H1 (cell line): ENCODE data around the gene STPG1. TPM values are rescaled to one million over a fixed set of nuclear protein-coding genes. Genes with fewer than 3 reads are reported as not detected.
A peak's percentile ranks its signal among the peaks of the same experiment; 100 is the strongest.

Experiments
- CTCF ChIA-PET: fragments of 300-600 bp; sonication (Branson Sonifier 250); formaldehyde crosslinking; loops from one replicate; lab custom pipeline; 2021; ENCODE audit not compliant: partially characterized antibody; lab: Charles Lee
- POLR2A ChIA-PET: fragments of 300-600 bp; sonication (Branson Sonifier 250); formaldehyde crosslinking; loops from one replicate; lab custom pipeline; 2021; ENCODE audit warnings: inconsistent platforms; ENCODE audit not compliant: partially characterized antibody; lab: Charles Lee
- DNase-seq, 2 experiments: peaks; one replicate each; pipeline versions ENCODE4 v3.0.0 to v3.0.0-alpha.2; 2010 to 2022; ENCODE audit warnings: low spot score in 2 of 2, low read depth in 1 of 2, mixed read lengths in 1 of 2
- FAIRE-seq: peaks from 2 replicates; lab custom pipeline; 2011; peaks lifted over from hg19 to GRCh38; lab: Jason Lieb, UNC
- H2AFZ ChIP-seq: 2 replicates; pipeline ENCODE4 v1.8.1; 2012; ENCODE audit warnings: low read length, inconsistent platforms
- H2AK5ac ChIP-seq: 2 replicates; pipeline ENCODE4 v1.6.1; 2013; ENCODE audit warnings: low read depth, low read length
- H2BK120ac ChIP-seq: replicated peaks from 2 replicates; pipeline ENCODE3; 2013; ENCODE audit warnings: low read depth, low read length, inconsistent platforms
- H2BK12ac ChIP-seq: 2 replicates; pipeline ENCODE4 v1.6.1; 2013; ENCODE audit warnings: low read depth, low read length
- H2BK15ac ChIP-seq: 2 replicates; pipeline ENCODE4 v1.6.1; 2013; ENCODE audit warnings: low read length
- H2BK20ac ChIP-seq: 2 replicates; pipeline ENCODE4 v1.6.1; 2013; ENCODE audit warnings: low read length
- H2BK5ac ChIP-seq: 2 replicates; pipeline ENCODE4 v1.6.1; 2013; ENCODE audit warnings: low read depth, low read length
- H3K14ac ChIP-seq: 2 replicates; pipeline ENCODE4 v1.6.1; 2013; ENCODE audit warnings: inconsistent platforms; ENCODE audit not compliant: insufficient read length
- H3K18ac ChIP-seq: 2 replicates; pipeline ENCODE4 v1.6.1; 2013; ENCODE audit warnings: low read length; ENCODE audit errors: extremely low read depth
- H3K23ac ChIP-seq: 2 replicates; pipeline ENCODE4 v1.6.1; 2013; ENCODE audit warnings: inconsistent platforms; ENCODE audit not compliant: insufficient read length
- H3K23me2 ChIP-seq: 2 replicates; pipeline ENCODE4 v1.6.1; 2013; ENCODE audit warnings: low read depth, low read length
- H3K27ac ChIP-seq: 2 replicates; pipeline ENCODE4 v1.6.1; 2011; ENCODE audit warnings: low read depth, low read length, inconsistent platforms
- H3K27me3 ChIP-seq, 4 experiments: replicated peaks in 1 of 4; 1 replicate in 1 of 4; 2 replicates in 3 of 4; pipeline versions ENCODE4 v1.6.1 to v1.8.1; 2011 to 2013; ENCODE audit warnings: low read length in 3 of 4, mild to moderate bottlenecking in 3 of 4, inconsistent platforms in 2 of 4, mixed read lengths in 2 of 4, moderate library complexity in 1 of 4; ENCODE audit not compliant: control insufficient read depth in 3 of 4, insufficient read depth in 3 of 4; ENCODE audit errors: extremely low read depth in 1 of 4
- H3K36me3 ChIP-seq, 4 experiments: 2 replicates each; pipeline versions ENCODE4 v1.6.1 to v1.8.1; 2011 to 2013; ENCODE audit warnings: mild to moderate bottlenecking in 4 of 4, low read length in 3 of 4, moderate library complexity in 2 of 4, control low read depth in 1 of 4, inconsistent platforms in 1 of 4; ENCODE audit not compliant: insufficient read depth in 4 of 4, control insufficient read depth in 2 of 4
- H3K4ac ChIP-seq: replicated peaks from 2 replicates; pipeline ENCODE3; 2013; ENCODE audit warnings: low read length, low read depth, mixed read lengths, inconsistent platforms; ENCODE audit not compliant: insufficient read length
- H3K4me1 ChIP-seq, 4 experiments: replicated peaks in 1 of 4; 1 replicate in 1 of 4; 2 replicates in 3 of 4; pipeline versions ENCODE4 v1.6.1 to v1.8.1; 2011 to 2013; ENCODE audit warnings: low read length in 3 of 4, inconsistent platforms in 2 of 4, mixed read lengths in 1 of 4; ENCODE audit not compliant: insufficient read depth in 4 of 4, control insufficient read depth in 3 of 4
- H3K4me2 ChIP-seq, 2 experiments: 2 replicates each; pipeline versions ENCODE4 v1.6.1 to v1.8.1; 2011 to 2013; ENCODE audit warnings: low read depth in 2 of 2, low read length in 2 of 2, control low read depth in 1 of 2, inconsistent platforms in 1 of 2, mild to moderate bottlenecking in 1 of 2; ENCODE audit not compliant: insufficient read depth in 1 of 2
- H3K4me3 ChIP-seq, 4 experiments: fragments of 200-600, 300-600 bp in 1 of 4; sonication (generic), shearing (Covaris generic), sonication (Bioruptor Twin) in 1 of 4; 2 replicates each; pipeline versions ENCODE4 v1.5.1 to v1.8.1; 2011 to 2016; ENCODE audit warnings: low read length in 4 of 4, low read depth in 3 of 4, control low read depth in 2 of 4, inconsistent platforms in 2 of 4, mild to moderate bottlenecking in 2 of 4, mixed read lengths in 1 of 4, moderate library complexity in 1 of 4; ENCODE audit not compliant: insufficient read depth in 2 of 4; ENCODE audit errors: extremely low read depth in 1 of 4
- H3K56ac ChIP-seq: replicated peaks from 2 replicates; pipeline ENCODE3; 2013; ENCODE audit warnings: low read depth, mild to moderate bottlenecking, mixed read lengths, low read length, inconsistent platforms; ENCODE audit not compliant: insufficient read length
- H3K79me1 ChIP-seq: 2 replicates; pipeline ENCODE4 v1.6.1; 2013; ENCODE audit warnings: low read depth, low read length, control low read depth
- H3K79me2 ChIP-seq, 2 experiments: 2 replicates each; pipeline versions ENCODE4 v1.6.1 to v1.8.1; 2012 to 2013; ENCODE audit warnings: low read length in 2 of 2, mild to moderate bottlenecking in 2 of 2, inconsistent platforms in 1 of 2; ENCODE audit not compliant: insufficient read depth in 2 of 2, control insufficient read depth in 1 of 2
- H3K9ac ChIP-seq, 4 experiments: replicated peaks in 1 of 4; 1 replicate in 1 of 4; 2 replicates in 3 of 4; pipeline versions ENCODE4 v1.6.1 to v1.8.1; 2011 to 2013; ENCODE audit warnings: low read depth in 3 of 4, low read length in 3 of 4, control low read depth in 2 of 4, mild to moderate bottlenecking in 2 of 4, moderate library complexity in 2 of 4, inconsistent platforms in 1 of 4; ENCODE audit errors: extremely low read depth in 1 of 4
- H3K9me3 ChIP-seq, 2 experiments: 2 replicates each; pipeline versions ENCODE4 v1.6.1 to v1.8.1; 2012 to 2013; ENCODE audit warnings: mild to moderate bottlenecking in 2 of 2, moderate library complexity in 2 of 2, control low read depth in 1 of 2, inconsistent platforms in 1 of 2, low read depth in 1 of 2, low read length in 1 of 2, mixed read lengths in 1 of 2; ENCODE audit not compliant: insufficient read depth in 2 of 2
- H4K20me1 ChIP-seq, 2 experiments: replicated peaks in 1 of 2; 2 replicates each; pipeline versions ENCODE3 to v1.8.1; 2011 to 2013; ENCODE audit warnings: inconsistent platforms in 2 of 2, low read length in 2 of 2, mild to moderate bottlenecking in 1 of 2; ENCODE audit not compliant: insufficient read depth in 2 of 2, control insufficient read depth in 1 of 2
- H4K5ac ChIP-seq: 2 replicates; pipeline ENCODE4 v1.6.1; 2013; ENCODE audit warnings: low read length, low read depth, mixed read lengths, inconsistent platforms; ENCODE audit not compliant: insufficient read length
- H4K8ac ChIP-seq: 2 replicates; pipeline ENCODE4 v1.8.0; 2013; ENCODE audit warnings: mild to moderate bottlenecking, moderate library complexity, low read length, inconsistent platforms; ENCODE audit not compliant: insufficient read depth; ENCODE audit errors: extremely low read depth
- H4K91ac ChIP-seq: replicated peaks from 2 replicates; pipeline ENCODE3; 2013; ENCODE audit warnings: low read length, mixed read lengths, inconsistent platforms; ENCODE audit not compliant: insufficient read length
- ATF3 ChIP-seq: IDR thresholded peaks from 2 replicates; pipeline ENCODE4 v1.6.1; 2011; ENCODE audit warnings: low read depth, mild to moderate bottlenecking, low read length; ENCODE audit not compliant: insufficient read depth
- GABPA ChIP-seq: IDR thresholded peaks from 2 replicates; pipeline ENCODE4 v1.6.1; 2011; ENCODE audit warnings: mild to moderate bottlenecking, low read length, moderate library complexity, borderline replicate concordance; ENCODE audit not compliant: insufficient read depth
- KDM4A ChIP-seq: IDR thresholded peaks from one replicate; pipeline ENCODE4 v1.7.1; 2012; ENCODE audit warnings: low read depth, mild to moderate bottlenecking, moderate library complexity, low read length, inconsistent platforms; ENCODE audit not compliant: severe bottlenecking
- POU5F1 ChIP-seq: IDR thresholded peaks from 2 replicates; pipeline ENCODE4 v1.6.1; 2011; ENCODE audit warnings: low read depth, mild to moderate bottlenecking, low read length, moderate library complexity
- RNF2 ChIP-seq: fragments of 200-900, 300-1000 bp; sonication (generic); IDR thresholded peaks from 2 replicates; pipeline ENCODE4 v1.7.1; 2016; ENCODE audit warnings: borderline replicate concordance, low read depth, mild to moderate bottlenecking, antibody characterized with exemption, low read length; ENCODE audit not compliant: poor library complexity, severe bottlenecking; ENCODE audit errors: missing control alignments
- RXRA ChIP-seq: IDR thresholded peaks from 2 replicates; pipeline ENCODE4 v1.6.1; 2011; ENCODE audit warnings: low read depth, mild to moderate bottlenecking, low read length, moderate library complexity; ENCODE audit not compliant: insufficient read depth
- SP4 ChIP-seq: IDR thresholded peaks from 2 replicates; pipeline ENCODE4 v1.6.1; 2012; ENCODE audit warnings: low read length, inconsistent platforms
- USF2 ChIP-seq: IDR thresholded peaks from 2 replicates; pipeline ENCODE4 v1.6.1; 2011; ENCODE audit warnings: low read length, improper control_type of control experiment
- WGBS, 2 experiments: shearing (Covaris generic) in 1 of 2; methylation state at CpG; one replicate each; pipeline versions ENCODE4 v1.1.6 to v1.1.7; 2013 to 2015; ENCODE audit warnings: low lambda C conversion rate in 2 of 2, mixed read lengths in 2 of 2, inconsistent platforms in 1 of 2, low coverage in 1 of 2, missing lambda C conversion rate in 1 of 2; ENCODE audit not compliant: insufficient replicate concordance in 2 of 2, insufficient coverage in 1 of 2, insufficient read length in 1 of 2; ENCODE audit errors: extremely low coverage in 1 of 2, missing lambda C conversion rate in 1 of 2; 5-methylcytosine and 5-hydroxymethylcytosine counted together
- polyA plus RNA-seq, 7 experiments: library from polyadenylated mRNA; depleted of rRNA in 3 of 7; stranded (reverse) in 5 of 7; unstranded in 2 of 7; fragments of >200 nt in 5 of 7; fragments of 200-250 nt in 2 of 7; gene quantifications; 1 replicate in 5 of 7; 2 replicates in 1 of 7; 4 replicates in 1 of 7; pipeline versions ENCODE4 v1.2.1 to v1.2.3, GENCODE V29; 2011 to 2013; ENCODE audit warnings: missing spikeins in 2 of 7, mixed read lengths in 2 of 7
- total RNA-seq: library from RNA; stranded (reverse); fragmentation: NEBNext Ultra II Directional; extraction: Animal tissue kit (Norgen Biotek cat#: 25700); gene quantifications from 2 replicates; pipeline ENCODE4 v1.2.1, GENCODE V29; 2021

Gene STPG1
- total and polyA plus RNA-seq, 2 of the 8 experiments (the other 6 are each of a cell fraction or from before 2014, with no cell fraction given): 10.3 to 11.2 TPM

- WGBS, 2 experiments: 60% methylated on average over 2 of the region's 2 CpGs; no CpG with 5 or more reads in 1 of the 2 experiments
- Histone ChIP-seq H2BK12ac (no peak overlapping the region), H3K18ac (no peak overlapping the region), H3K36me3 (no peaks in the 10 kb centered on the region), H3K4ac (no peak overlapping the region), H3K4me2 (peak overlapping the region in 1 of 2 experiments; percentile 88; a peak in 1 of 4 replicates), H3K56ac (no peak overlapping the region), H2BK20ac (no peak overlapping the region), H4K20me1 (no peaks in the 10 kb centered on the region), H2BK15ac (no peak overlapping the region), H3K23ac (no peak overlapping the region), H2BK5ac (no peak overlapping the region), H3K79me2 (no peaks in the 10 kb centered on the region), H3K4me1 (peaks cover 8 to 22% (median 13%) of the 10 kb centered on the region in 4 experiments), H3K27me3 (peaks cover 0 to 36% (median 32%) of the 10 kb centered on the region in 4 experiments; a peak in 6 of 7 replicates), H2BK120ac (no peak overlapping the region), H3K9me3 (no peaks in the 10 kb centered on the region), H3K23me2 (peaks cover 15% of the 10 kb centered on the region; the same call in 1 of the 2 replicates), H3K4me3 (no peak overlapping the region), H3K79me1 (no peaks in the 10 kb centered on the region), H4K8ac (no peak overlapping the region), H3K9ac (no peak overlapping the region), H4K5ac (no peak overlapping the region), H4K91ac (no peak overlapping the region), H3K14ac (no peak overlapping the region), H2AK5ac (no peak overlapping the region), H2AFZ (no peak overlapping the region), H3K27ac (no peak overlapping the region)
- no peak for DNase-seq
- FAIRE-seq: no peak
- ChIA-PET POLR2A (interaction anchor here (0.7 to 1.8 kb wide), 4 partner anchors 10 to 28 kb away, joined by 3 to 4 read pairs (median 3); no protein-coding TSS in a partner anchor), CTCF (interaction anchor here (0.5 to 7.8 kb wide), 9 partner anchors 9 to 750 kb away, joined by 3 to 60 read pairs (median 3); no protein-coding TSS in a partner anchor)
- TF ChIP-seq USF2 (no peak), SP4 (no peak), GABPA (no peak), RXRA (no peak), ATF3 (no peak), POU5F1 (no peak), RNF2 (no peak), KDM4A (no peak)
Measured at GRCh38 chr1:24317956-24318614, 95.5 kb downstream of the STPG1 start.
